Stimulated activated CD4-positive, alpha-beta T cell treated with anti-CD3 and anti-CD28 coated beads, Interleukin-12 subunit alpha, Interleukin-12 subunit beta, amount 100 ng/mL, for 24 hours (primary cell): ENCODE results near the gene RNASE11.
"Not testable (repeated sequence)": the region's sequence is repeated elsewhere in the genome, so short reads cannot be mapped to it uniquely, and the experiment has no call there.

ENCODE experiments used
- DNase-seq, 2 experiments: peaks; one replicate each; pipeline ENCODE4 v3.0.0-alpha.2; 2020; ENCODE audit warnings: low read depth in 2 of 2

Gene RNASE11

GRCh38 chr14:20580242-20580641, 7.6 kb downstream of the RNASE11 start:
- no peak for DNase-seq

- no peak for DNase-seq
Observed at GRCh38 chr14:20578784-20579502, 8.9 kb downstream of the RNASE11 start.

- no peak for DNase-seq
Observed at GRCh38 chr14:20578325-20578724, 9.5 kb downstream of the RNASE11 start.

GRCh38 chr14:20572382-20572990, 15.3 kb downstream of the RNASE11 start:
- not testable (repeated sequence) for DNase-seq

- not testable (repeated sequence) for DNase-seq
Observed at GRCh38 chr14:20570720-20571119, 17.1 kb downstream of the RNASE11 start.

GRCh38 chr14:20569865-20570264, 17.9 kb downstream of the RNASE11 start:
- DNase-seq = not testable (repeated sequence)

- no peak for DNase-seq
Observed at GRCh38 chr14:20569066-20569465, 18.7 kb downstream of the RNASE11 start.

- DNase-seq = no peak
Observed at GRCh38 chr14:20568393-20568792, 19.4 kb downstream of the RNASE11 start.

GRCh38 chr14:20567199-20567598, 20.6 kb downstream of the RNASE11 start:
- DNase-seq = not testable (repeated sequence)

- DNase-seq = no peak
Observed at GRCh38 chr14:20564501-20564997, 23.3 kb downstream of the RNASE11 start.

- no peak for DNase-seq
Observed at GRCh38 chr14:20563971-20564370, 23.8 kb downstream of the RNASE11 start.

- DNase-seq = no peak
Observed at GRCh38 chr14:20560961-20561360, 26.8 kb downstream of the RNASE11 start, which contains the start of gene RNASE9. TSS of gene RNASE9 (minus strand) at chr14:20561047.

- no peak for DNase-seq
Observed at GRCh38 chr14:20559461-20559904, 28.3 kb downstream of the RNASE11 start.

GRCh38 chr14:20557212-20557542, 30.6 kb downstream of the RNASE11 start:
- no peak for DNase-seq

GRCh38 chr14:20556500-20557211, 31.1 kb downstream of the RNASE11 start:
- DNase-seq = no peak

GRCh38 chr14:20555845-20556244, 32.0 kb downstream of the RNASE11 start:
- DNase-seq = no peak

- DNase-seq = no peak
Observed at GRCh38 chr14:20553024-20553423, 34.8 kb downstream of the RNASE11 start.

GRCh38 chr14:20551606-20552005, 36.2 kb downstream of the RNASE11 start:
- DNase-seq = no peak

GRCh38 chr14:20550926-20551325, 36.9 kb downstream of the RNASE11 start:
- DNase-seq = no peak

- no peak for DNase-seq
Observed at GRCh38 chr14:20548414-20549158, 39.2 kb downstream of the RNASE11 start.

GRCh38 chr14:20546877-20547276, 40.9 kb downstream of the RNASE11 start:
- DNase-seq = no peak

GRCh38 chr14:20539906-20540305, 47.9 kb downstream of the RNASE11 start:
- no peak for DNase-seq
